ENCODE results near the gene POLE. TPM values are rescaled to one million over a fixed set of nuclear protein-coding genes. Genes with fewer than 3 reads are reported as not detected.

Gene POLE
- total RNA-seq, 1 donor from 2014 or later: 154 TPM

DNA sequence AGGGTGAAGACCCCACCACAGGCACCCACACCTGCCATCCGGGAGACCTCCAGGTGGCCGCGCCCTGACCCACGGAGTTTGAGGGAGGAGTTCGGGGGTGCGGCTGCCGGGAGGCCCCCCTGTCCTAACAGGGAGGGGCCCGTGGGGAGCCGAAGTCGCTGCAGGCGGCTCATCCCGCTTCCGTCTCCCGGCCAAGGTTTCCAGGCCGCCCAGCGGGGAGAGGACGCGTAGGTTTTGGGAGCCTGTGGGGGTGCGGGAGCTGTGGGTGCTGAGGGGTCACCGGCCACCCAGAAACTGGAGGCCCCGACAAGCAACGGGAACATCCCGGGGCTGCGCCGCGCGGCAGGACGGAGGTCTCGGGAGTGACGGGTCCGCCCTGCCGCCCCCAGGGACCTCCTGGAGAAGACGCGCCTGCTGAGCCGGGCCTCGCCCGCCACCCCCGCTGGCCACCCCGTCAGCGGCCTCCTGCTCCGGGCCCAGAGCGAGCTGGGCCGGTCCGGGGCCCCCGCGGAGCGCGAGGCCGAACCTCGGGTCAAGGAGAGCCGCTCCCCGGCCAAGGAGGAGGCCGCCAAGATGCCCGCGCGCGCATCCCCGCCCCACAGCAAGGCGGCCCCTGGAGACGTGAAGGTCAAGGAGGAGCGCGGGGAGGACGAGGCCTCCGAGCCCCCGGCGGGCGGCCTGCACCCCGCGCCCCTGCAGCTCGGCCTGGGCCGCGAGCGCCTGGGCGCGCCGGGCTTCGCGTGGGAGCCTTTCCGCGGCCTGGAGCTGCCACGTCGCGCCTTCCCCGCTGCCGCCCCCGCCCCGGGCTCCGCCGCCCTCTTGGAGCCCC lies 104.3 kb downstream of the POLE start:
- intact Hi-C loops (cut with micrococcal nuclease): no loop called here

DNA sequence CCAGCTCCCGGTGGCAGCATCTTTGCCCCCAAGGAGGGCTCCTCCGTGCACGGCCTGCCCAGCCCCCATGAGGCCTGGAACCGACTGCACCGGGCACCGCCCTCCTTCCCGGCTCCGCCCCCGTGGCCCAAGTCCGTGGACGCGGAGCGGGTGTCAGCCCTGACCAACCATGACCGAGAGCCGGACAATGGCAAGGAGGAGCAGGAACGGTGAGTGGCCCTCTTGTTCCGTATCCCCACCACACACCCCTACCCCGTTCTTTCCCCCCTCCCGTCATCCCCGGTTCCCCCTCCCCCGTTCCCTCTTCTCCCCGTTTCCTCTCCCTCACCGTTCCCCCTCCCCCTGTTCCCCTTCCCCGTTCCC lies 105.1 kb downstream of the POLE start:
- intact Hi-C loops (cut with micrococcal nuclease): no loop called here

DNA sequence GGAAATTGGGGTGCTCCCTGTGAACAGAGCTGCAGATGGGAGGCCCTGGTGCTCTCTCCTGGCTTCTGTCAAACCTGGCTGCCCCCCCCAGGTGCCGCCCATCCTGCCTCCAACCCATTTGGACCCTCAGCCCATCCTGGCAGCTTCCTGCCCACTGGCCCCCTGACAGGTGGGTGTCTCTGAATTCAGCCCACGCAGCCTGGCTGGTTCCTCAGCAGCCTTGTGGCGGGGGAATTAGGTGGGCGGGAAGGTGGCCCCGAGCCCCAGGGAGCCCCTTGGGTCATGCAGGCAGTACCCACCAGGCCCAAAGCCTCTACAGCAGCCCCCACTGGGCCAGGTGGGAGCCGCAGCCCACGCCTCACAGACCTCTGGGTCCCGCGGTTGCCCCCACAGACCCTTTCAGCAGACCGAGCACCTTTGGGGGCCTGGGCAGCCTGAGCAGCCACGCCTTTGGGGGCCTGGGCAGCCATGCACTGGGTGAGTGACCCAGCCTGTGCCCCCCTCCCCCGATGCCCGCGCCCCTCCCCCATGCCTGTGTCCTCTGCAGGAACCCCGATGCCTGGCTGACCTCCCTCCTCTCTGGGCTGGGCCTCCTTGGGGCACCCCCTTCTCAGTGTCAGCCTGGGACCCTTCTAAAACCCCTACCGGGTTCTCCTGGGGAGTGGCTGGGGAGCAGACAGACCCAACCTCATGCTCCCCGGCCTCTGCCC lies 105.6 kb downstream of the POLE start:
- intact Hi-C loops (cut with micrococcal nuclease): no loop called here

DNA sequence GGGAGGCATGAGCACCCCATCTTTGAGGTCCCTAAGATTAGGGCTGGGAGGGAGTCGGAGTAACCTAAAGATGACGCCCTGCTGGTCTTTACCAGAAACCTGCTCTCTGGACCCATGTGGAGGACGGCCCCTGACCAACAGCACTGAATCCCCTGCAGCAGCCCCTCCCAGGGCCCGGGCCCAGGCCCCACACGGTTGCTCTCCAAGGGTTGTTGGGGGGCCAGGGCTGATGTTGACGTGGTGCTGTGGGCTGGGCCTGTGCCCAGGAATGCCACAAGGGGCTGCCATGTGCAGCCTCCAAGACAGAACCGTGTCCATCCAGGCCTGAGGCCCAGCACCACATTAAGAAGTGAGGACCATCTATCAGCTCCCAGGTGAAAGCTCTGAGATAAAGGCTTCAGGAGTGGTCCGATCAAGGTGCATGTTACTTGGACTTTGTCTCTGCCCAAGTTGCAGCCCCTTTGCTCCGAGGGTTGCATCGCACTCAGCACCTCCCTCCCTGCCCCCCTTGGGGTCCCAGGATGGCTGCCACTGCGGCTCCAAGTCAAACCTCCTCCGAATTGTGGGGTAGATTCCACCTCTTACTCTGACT lies 106.3 kb downstream of the POLE start:
- intact Hi-C loops (cut with micrococcal nuclease): no loop called here

DNA sequence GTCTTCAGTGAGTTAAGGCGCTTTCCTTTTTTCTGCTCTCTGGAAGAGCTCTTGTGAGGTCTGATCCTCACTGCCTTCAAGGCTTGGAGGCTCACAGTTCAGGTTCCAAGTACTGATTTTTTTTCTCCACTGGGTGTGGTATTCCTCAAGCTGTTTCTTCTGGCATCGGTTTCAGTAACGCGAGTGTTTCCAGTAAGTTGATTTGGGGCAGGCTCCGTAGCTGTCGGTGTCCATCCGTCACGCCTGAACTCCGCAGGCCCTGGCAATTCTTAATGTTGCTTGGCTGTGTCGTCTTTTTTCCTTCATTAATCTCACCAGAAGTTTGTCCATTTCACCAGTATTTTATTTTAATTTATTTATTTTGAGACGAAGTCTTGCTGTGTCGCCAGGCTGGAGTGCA lies 107.4 kb downstream of the POLE start:
- intact Hi-C loops (cut with micrococcal nuclease): no loop called here

DNA sequence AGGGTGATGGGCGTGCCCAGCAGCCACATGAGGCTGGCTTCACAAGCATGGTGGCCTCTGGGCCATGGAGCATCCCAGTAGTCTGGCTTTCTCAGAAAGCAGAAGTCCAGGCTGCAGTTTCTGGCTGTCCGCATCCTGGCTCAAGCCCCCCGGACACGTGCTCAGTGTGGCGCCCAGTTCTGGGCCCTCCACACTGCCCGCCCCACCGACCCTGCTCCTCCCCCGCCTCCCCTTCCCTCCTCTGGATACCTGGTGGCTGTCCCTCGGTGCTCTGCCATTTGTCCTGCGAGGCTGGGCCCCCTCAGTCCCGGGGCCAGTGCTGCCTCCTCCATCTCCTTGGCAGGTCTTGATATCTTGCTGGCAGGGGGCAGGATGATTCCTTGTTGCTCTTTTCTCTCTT lies 108.3 kb downstream of the POLE start:
- intact Hi-C loops (cut with micrococcal nuclease): no loop called here

DNA sequence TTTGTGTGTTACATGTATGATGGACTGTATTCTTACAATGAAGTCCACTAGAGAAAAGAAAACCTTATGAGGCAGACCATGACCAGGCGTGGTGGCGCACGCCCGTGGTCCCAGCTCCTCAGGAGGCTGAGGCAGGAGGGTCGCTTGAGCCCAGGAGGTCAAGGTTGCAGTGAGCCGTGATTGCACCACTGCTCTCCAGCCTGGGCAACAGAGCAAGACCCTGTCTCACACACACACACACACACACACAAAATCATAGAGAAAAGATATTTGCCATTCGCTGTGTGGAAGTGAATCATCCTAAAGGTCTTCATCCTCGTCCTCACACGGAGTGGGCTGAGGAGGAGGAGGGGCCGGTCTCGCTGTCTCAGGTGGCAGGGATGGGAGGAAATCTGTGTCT lies 109.0 kb downstream of the POLE start:
- intact Hi-C loops (cut with micrococcal nuclease): no loop called here

DNA sequence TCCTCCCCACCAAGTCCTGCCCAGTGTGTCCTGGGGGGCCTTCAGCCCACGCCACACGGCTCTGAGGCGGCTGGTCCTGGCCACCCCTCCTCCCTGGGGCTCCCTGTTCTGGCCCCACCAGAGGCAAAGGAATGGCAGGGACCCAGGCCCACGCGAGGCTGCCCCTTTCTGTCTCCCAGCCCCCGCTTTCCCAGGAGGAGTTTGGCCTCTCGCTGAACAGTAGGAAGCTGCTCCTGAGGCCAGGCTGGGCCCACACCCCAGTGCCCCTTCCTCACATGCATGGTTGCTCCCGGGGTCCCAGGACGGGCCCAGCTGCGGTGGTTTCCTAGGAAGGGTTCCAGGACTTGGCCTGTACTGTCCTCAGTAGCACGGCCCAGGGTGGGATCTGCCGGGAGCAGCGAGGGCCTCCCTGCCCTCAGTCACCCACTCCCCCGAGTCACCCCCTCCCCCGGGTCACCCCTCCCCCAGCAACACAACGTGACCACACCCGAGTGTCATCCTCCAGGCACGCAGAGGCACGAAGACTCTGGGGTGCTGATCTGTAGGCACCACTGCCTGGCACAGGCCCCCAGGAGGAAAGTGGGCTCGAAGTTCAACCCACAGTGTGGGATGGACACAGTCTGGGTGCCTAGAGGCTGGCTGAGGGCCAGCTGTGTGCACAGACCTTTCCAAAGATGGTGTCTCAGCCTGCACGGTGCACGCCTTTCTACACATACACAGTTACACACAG lies 109.8 kb downstream of the POLE start:
- intact Hi-C loops (cut with micrococcal nuclease): no loop called here

DNA sequence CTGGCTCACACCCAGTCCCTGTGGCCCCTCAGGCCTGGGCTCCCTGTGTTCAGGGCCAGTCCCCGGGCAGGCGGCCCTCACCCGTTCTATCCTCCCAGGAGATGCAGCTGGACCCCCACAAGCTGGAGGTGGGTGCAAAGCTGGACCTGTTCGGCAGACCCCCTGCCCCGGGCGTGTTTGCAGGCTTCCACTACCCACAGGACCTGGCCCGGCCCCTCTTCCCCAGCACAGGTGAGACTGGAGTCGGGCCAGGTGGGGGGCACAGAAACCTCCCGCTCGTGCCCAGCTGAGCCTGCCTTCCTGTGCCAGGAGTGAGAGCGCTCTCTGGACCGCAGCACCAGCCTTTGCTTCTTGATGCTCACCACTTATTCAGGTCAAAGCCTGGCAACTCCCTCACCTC lies 110.4 kb downstream of the POLE start:
- intact Hi-C loops (cut with micrococcal nuclease): no loop called here

DNA sequence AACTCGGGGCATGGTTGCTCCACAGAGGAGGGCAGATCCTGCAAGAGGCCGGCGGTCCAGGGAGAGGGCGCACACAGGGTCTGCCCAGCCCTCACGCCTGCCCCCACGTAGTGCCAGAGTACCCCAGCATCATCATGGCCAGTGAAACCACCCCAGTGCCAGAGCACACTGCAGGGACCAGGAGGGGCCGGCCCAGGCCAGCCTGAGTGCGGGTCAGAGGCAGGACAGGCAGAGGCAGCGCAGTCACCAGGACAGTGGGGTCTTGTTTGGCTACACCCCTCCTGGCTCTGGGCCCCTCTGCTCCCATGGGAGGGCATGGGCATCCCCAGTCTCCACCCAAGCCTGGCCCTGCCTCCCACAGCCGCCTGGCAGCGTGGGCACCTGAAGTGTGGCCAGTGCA lies 111.5 kb downstream of the POLE start:
- intact Hi-C loops (cut with micrococcal nuclease): no loop called here

DNA sequence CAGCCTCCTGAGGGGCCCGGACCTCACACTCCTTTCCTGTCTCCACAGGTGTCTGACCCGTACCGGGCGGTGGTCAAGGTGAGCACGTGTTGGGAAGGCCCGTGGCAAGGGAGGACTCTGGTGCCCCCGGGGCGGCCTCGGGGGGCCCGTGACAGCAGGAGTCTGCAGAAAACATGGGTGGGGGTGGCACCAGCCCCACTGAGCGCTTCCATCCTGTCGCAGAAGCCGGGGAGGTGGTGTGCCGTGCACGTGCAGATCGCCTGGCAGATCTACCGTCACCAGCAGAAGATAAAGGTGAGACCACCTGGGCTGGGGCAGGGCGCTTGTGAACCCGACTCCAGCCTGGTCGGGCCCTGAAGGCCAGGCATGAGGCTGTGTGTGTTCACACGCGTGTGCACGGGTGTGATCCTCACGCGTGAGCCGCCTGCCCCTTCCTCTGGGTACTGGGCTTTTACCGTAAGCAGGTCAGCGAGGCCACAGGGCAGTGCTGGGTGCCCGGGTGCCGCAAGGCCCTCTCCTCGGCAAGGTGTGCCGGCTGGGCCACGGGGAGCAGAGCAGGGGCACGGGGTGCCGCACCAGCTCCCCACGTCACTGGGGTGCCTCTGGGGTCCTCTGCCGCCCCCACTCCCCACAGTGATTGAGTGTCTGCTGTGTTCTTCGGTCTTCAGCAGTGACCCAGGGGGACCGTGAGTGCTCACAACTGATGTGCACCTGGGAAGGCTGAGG lies 112.7 kb downstream of the POLE start:
- intact Hi-C loops (cut with micrococcal nuclease): no loop called here

Other genes with a start within 250 kb of the POLE start
- gene FBRSL1, start 197.2 kb downstream of the POLE start, total RNA-seq: 56.5 and 58.3 TPM in 2 replicates
- not detected in 2 replicates for gene LRCOL1, start 76.8 kb downstream of the POLE start, total RNA-seq
- not detected in 2 replicates for gene P2RX2, start 68.6 kb downstream of the POLE start, total RNA-seq
- 27.3 and 28.0 TPM in 2 replicates for gene PXMP2, start 245 bp upstream of the POLE start, total RNA-seq
- gene PGAM5, start 23.5 kb upstream of the POLE start, total RNA-seq: 58.2 and 59.7 TPM in 2 replicates
- 97.9 and 104 TPM in 2 replicates for gene ANKLE2, start 74.5 kb upstream of the POLE start, total RNA-seq
- gene GOLGA3, start 141.5 kb upstream of the POLE start, total RNA-seq: 54.0 and 55.2 TPM in 2 replicates
- gene CHFR, start 200.3 kb upstream of the POLE start, total RNA-seq: 79.7 and 87.2 TPM in 2 replicates

Measured in T-helper 2 cell treated with Interferon-gamma antibody and Interleukin-4, amounts not matched to agents 100 ng/mL and 5 ng/mL, for 36 hours (primary cell).